CD14-positive monocyte (primary cell): ENCODE results near the gene FBXO4. TPM values are rescaled to one million over a fixed set of nuclear protein-coding genes. Genes with fewer than 3 reads are reported as not detected.

Experiments
- DNase-seq, 3 donors: peaks; one replicate each; pipeline ENCODE4 v3.0.0-alpha.2; 2011 to 2022
- H2AFZ ChIP-seq: 2 replicates; pipeline ENCODE4 v1.6.0; 2012; ENCODE audit warnings: mild to moderate bottlenecking, low read depth, low read length, inconsistent platforms; ENCODE audit not compliant: insufficient read depth, poor library complexity, severe bottlenecking
- H3K27ac ChIP-seq, 2 donors: 1 replicate in 1 of 2; 2 replicates in 1 of 2; pipeline ENCODE4 v1.5.1; 2012 to 2013; ENCODE audit warnings: low read length in 2 of 2, control low read depth in 1 of 2, inconsistent platforms in 1 of 2, low read depth in 1 of 2, mild to moderate bottlenecking in 1 of 2
- H3K27me3 ChIP-seq, 2 donors: one replicate each; pipeline versions ENCODE4 v1.6.0 to v1.6.1; 2011 to 2013; ENCODE audit warnings: low read length in 2 of 2; ENCODE audit not compliant: control insufficient read depth in 2 of 2, insufficient read depth in 2 of 2
- H3K36me3 ChIP-seq, 2 donors: replicated peaks in 1 of 2; 1 replicate in 1 of 2; 2 replicates in 1 of 2; pipeline versions ENCODE4 v1.5.1 to v1.6.1; 2012 to 2013; ENCODE audit warnings: low read length in 2 of 2, control low read depth in 1 of 2, inconsistent platforms in 1 of 2, mild to moderate bottlenecking in 1 of 2; ENCODE audit not compliant: insufficient read depth in 2 of 2, control insufficient read depth in 1 of 2
- H3K4me1 ChIP-seq, 2 donors: 1 replicate in 1 of 2; 2 replicates in 1 of 2; pipeline versions ENCODE4 v1.5.1 to v1.6.1; 2012 to 2013; ENCODE audit warnings: low read length in 2 of 2, control low read depth in 1 of 2, inconsistent platforms in 1 of 2, mild to moderate bottlenecking in 1 of 2, moderate library complexity in 1 of 2; ENCODE audit not compliant: insufficient read depth in 2 of 2, control insufficient read depth in 1 of 2
- H3K4me2 ChIP-seq: replicated peaks from 2 replicates; pipeline ENCODE3; 2012; ENCODE audit warnings: low read length, moderate library complexity, mild to moderate bottlenecking; ENCODE audit not compliant: poor library complexity, severe bottlenecking; ENCODE audit errors: extremely low read depth
- H3K4me3 ChIP-seq, 3 experiments: fragments of 200-600 bp in 1 of 3; sonication (generic) in 1 of 3; replicated peaks in 1 of 3; 1 replicate in 2 of 3; 2 replicates in 1 of 3; pipeline ENCODE4 v1.5.1; 2011 to 2013; ENCODE audit warnings: low read length in 3 of 3, mild to moderate bottlenecking in 3 of 3, control low read depth in 2 of 3, low read depth in 2 of 3, inconsistent platforms in 1 of 3, moderate library complexity in 1 of 3
- H3K79me2 ChIP-seq: 2 replicates; pipeline ENCODE4 v1.6.0; 2012; ENCODE audit warnings: mild to moderate bottlenecking, control low read depth, inconsistent platforms, low read length, moderate library complexity; ENCODE audit not compliant: insufficient read depth
- H3K9ac ChIP-seq: 2 replicates; pipeline ENCODE4 v1.6.0; 2017; ENCODE audit warnings: low read length, mild to moderate bottlenecking; ENCODE audit not compliant: insufficient read depth, poor library complexity, severe bottlenecking
- H3K9me3 ChIP-seq, 2 donors: replicated peaks in 1 of 2; 1 replicate in 1 of 2; 2 replicates in 1 of 2; pipeline versions ENCODE4 v1.5.1 to v1.6.1; 2012 to 2013; ENCODE audit warnings: low read length in 2 of 2, control low read depth in 1 of 2; ENCODE audit not compliant: control insufficient read depth in 1 of 2, insufficient read depth in 1 of 2
- H4K20me1 ChIP-seq: 2 replicates; pipeline ENCODE4 v1.6.0; 2012; ENCODE audit warnings: mild to moderate bottlenecking, low read length, control low read depth, moderate library complexity; ENCODE audit not compliant: insufficient read depth
- H3K27ac Mint-ChIP-seq, 7 donors: one replicate each; pipeline ENCODE4 v1.8.0; 2020; ENCODE audit warnings: mild to moderate bottlenecking in 7 of 7, mixed read lengths in 7 of 7, moderate library complexity in 6 of 7, inconsistent platforms in 2 of 7
- H3K27me3 Mint-ChIP-seq, 3 donors: one replicate each; pipeline ENCODE4 v1.8.0; 2021 to 2022; ENCODE audit warnings: low read depth in 3 of 3, mild to moderate bottlenecking in 3 of 3, mixed read lengths in 3 of 3, moderate library complexity in 3 of 3, inconsistent platforms in 1 of 3
- H3K36me3 Mint-ChIP-seq, 2 donors: one replicate each; pipeline ENCODE4 v1.8.0; 2020; ENCODE audit warnings: mixed read lengths in 2 of 2, inconsistent platforms in 1 of 2, mild to moderate bottlenecking in 1 of 2
- H3K4me1 Mint-ChIP-seq: one replicate; pipeline ENCODE4 v1.8.0; 2020; ENCODE audit warnings: mild to moderate bottlenecking, mixed read lengths
- H3K4me3 Mint-ChIP-seq, 2 donors: one replicate each; pipeline ENCODE4 v1.8.0; 2020; ENCODE audit warnings: mild to moderate bottlenecking in 2 of 2, mixed read lengths in 2 of 2, moderate library complexity in 1 of 2
- H3K9me3 Mint-ChIP-seq, 7 donors: one replicate each; pipeline ENCODE4 v1.8.0; 2020 to 2022; ENCODE audit warnings: mixed read lengths in 7 of 7, mild to moderate bottlenecking in 6 of 7, moderate library complexity in 6 of 7, inconsistent platforms in 2 of 7
- WGBS: methylation state at CpG from one replicate; pipeline ENCODE4 v1.1.5; 2013; ENCODE audit warnings: missing lambda C conversion rate; ENCODE audit not compliant: insufficient coverage; 5-methylcytosine and 5-hydroxymethylcytosine counted together
- intact Hi-C, 2 donors: fragments of 100-400 bp; cut with micrococcal nuclease; formaldehyde crosslinking; loops; one replicate each; pipeline versions ENCODE4 v1.15.0 to v1.15.1; 2023
- polyA plus RNA-seq, 3 donors: library from polyadenylated mRNA; depleted of rRNA in 1 of 3; unstranded in 2 of 3; stranded (reverse) in 1 of 3; fragments of 300-500 nt in 2 of 3; fragments of >200 nt in 1 of 3; fragmentation: Illumina TruSeq in 2 of 3; gene quantifications; 1 replicate in 2 of 3; 2 replicates in 1 of 3; pipeline ENCODE4 v1.2.3, GENCODE V29; 2012 to 2021
- TF ChIP-seq, protein P1 (sequence below): fragments of 200-600 bp; IDR thresholded peaks from one replicate; pipeline ENCODE4 v1.8.0; 2022; ENCODE audit warnings: antibody characterized with exemption, mild to moderate bottlenecking

Gene FBXO4
- polyA plus RNA-seq, 3 donors: 3.7 to 10.4 (median 8.7) TPM

GRCh38 chr5:41962491-41962890 is 37.4 kb downstream of the FBXO4 start:
- intact Hi-C loops: no loop called here
- Histone ChIP-seq H3K4me2 (no peak overlapping the region), H3K79me2 (no peaks in the 10 kb centered on the region), H3K9ac (no peak overlapping the region), H4K20me1 (no peaks in the 10 kb centered on the region), H3K9me3 (peaks cover 10 to 13% of the 10 kb centered on the region in 2 donors), H3K36me3 (no peaks in the 10 kb centered on the region), H3K27me3 (no peaks in the 10 kb centered on the region), H3K4me3 (no peak overlapping the region), H3K4me1 (no peaks in the 10 kb centered on the region), H2AFZ (no peak overlapping the region), H3K27ac (no peak overlapping the region)
- DNase-seq: no peak
- peaks cover 0 to 1% (median 0%) of the 10 kb centered on the region in 3 donors for H3K27me3 Mint-ChIP-seq
- WGBS: 88% methylated on average over 1 of the region's 3 CpGs
- no peaks in the 10 kb centered on the region for H3K4me1 Mint-ChIP-seq
- H3K9me3 Mint-ChIP-seq: peaks cover 12 to 20% (median 19%) of the 10 kb centered on the region in 7 donors
- TF ChIP-seq, protein P1, sequence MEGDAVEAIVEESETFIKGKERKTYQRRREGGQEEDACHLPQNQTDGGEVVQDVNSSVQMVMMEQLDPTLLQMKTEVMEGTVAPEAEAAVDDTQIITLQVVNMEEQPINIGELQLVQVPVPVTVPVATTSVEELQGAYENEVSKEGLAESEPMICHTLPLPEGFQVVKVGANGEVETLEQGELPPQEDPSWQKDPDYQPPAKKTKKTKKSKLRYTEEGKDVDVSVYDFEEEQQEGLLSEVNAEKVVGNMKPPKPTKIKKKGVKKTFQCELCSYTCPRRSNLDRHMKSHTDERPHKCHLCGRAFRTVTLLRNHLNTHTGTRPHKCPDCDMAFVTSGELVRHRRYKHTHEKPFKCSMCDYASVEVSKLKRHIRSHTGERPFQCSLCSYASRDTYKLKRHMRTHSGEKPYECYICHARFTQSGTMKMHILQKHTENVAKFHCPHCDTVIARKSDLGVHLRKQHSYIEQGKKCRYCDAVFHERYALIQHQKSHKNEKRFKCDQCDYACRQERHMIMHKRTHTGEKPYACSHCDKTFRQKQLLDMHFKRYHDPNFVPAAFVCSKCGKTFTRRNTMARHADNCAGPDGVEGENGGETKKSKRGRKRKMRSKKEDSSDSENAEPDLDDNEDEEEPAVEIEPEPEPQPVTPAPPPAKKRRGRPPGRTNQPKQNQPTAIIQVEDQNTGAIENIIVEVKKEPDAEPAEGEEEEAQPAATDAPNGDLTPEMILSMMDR: no peak
- no peak overlapping the region for H3K27ac Mint-ChIP-seq
- H3K4me3 Mint-ChIP-seq: no peak overlapping the region
- no peaks in the 10 kb centered on the region for H3K36me3 Mint-ChIP-seq

GRCh38 chr5:41966401-41967105 is 41.5 kb downstream of the FBXO4 start:
- no peaks in the 10 kb centered on the region for H3K27me3 ChIP-seq
- no peak overlapping the region for H3K4me3 ChIP-seq
- intact Hi-C loops: no loop called here
- H3K27me3 Mint-ChIP-seq: peaks cover 0 to 1% (median 0%) of the 10 kb centered on the region in 3 donors
- H3K9ac ChIP-seq: no peak overlapping the region
- no peak overlapping the region for H3K4me2 ChIP-seq
- WGBS: no CpG with 5 or more reads among the region's 6 CpGs
- H3K9me3 ChIP-seq: peaks cover 0 to 8% of the 10 kb centered on the region in 2 donors
- no peaks in the 10 kb centered on the region for H3K36me3 ChIP-seq
- H3K27ac ChIP-seq: no peak overlapping the region
- H3K79me2 ChIP-seq: no peaks in the 10 kb centered on the region
- no peaks in the 10 kb centered on the region for H4K20me1 ChIP-seq
- TF ChIP-seq, protein P1: no peak
- no peaks in the 10 kb centered on the region for H3K4me1 Mint-ChIP-seq
- H3K36me3 Mint-ChIP-seq: no peaks in the 10 kb centered on the region
- no peak overlapping the region for H3K4me3 Mint-ChIP-seq
- no peak overlapping the region for H3K27ac Mint-ChIP-seq
- DNase-seq: no peak
- H3K4me1 ChIP-seq: no peaks in the 10 kb centered on the region
- peaks cover 4 to 11% (median 7%) of the 10 kb centered on the region in 7 donors for H3K9me3 Mint-ChIP-seq
- no peak overlapping the region for H2AFZ ChIP-seq
